GM20000 (cell line): ENCODE measurements around the gene MACROH2A2.

Experiments used
- DNase-seq: peaks from one replicate; pipeline ENCODE4 v3.0.0; 2012; ENCODE audit warnings: low spot score
- TF ChIP-seq, protein P1 (sequence below): IDR thresholded peaks from 2 replicates; pipeline ENCODE4 v1.5.1; 2012; ENCODE audit warnings: mild to moderate bottlenecking, control low read depth; ENCODE audit errors: extremely low read depth, missing control alignments

MACROH2A2 gene

DNA sequence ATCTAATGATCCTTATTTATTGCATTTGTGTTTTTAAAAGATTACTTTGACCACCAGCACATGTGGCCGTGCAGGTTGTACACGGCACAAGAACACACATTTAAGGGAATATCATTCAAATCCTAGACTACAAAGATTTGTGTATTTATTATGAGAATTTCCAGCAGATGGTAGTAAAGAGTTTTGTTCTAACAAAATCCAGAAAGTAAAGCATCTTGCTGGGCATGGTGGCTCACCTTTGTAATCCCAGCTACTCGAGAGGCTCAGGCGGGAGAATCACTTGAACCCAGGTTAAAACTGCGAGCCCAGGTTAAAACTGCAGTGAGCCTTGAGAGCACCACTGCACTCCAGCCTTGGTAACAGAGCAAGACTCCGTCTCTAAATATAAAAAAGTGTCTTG, 31.5 kb downstream of the MACROH2A2 start:
- DNase-seq: no peak
- TF ChIP-seq, protein P1, sequence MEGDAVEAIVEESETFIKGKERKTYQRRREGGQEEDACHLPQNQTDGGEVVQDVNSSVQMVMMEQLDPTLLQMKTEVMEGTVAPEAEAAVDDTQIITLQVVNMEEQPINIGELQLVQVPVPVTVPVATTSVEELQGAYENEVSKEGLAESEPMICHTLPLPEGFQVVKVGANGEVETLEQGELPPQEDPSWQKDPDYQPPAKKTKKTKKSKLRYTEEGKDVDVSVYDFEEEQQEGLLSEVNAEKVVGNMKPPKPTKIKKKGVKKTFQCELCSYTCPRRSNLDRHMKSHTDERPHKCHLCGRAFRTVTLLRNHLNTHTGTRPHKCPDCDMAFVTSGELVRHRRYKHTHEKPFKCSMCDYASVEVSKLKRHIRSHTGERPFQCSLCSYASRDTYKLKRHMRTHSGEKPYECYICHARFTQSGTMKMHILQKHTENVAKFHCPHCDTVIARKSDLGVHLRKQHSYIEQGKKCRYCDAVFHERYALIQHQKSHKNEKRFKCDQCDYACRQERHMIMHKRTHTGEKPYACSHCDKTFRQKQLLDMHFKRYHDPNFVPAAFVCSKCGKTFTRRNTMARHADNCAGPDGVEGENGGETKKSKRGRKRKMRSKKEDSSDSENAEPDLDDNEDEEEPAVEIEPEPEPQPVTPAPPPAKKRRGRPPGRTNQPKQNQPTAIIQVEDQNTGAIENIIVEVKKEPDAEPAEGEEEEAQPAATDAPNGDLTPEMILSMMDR: no peak

DNA sequence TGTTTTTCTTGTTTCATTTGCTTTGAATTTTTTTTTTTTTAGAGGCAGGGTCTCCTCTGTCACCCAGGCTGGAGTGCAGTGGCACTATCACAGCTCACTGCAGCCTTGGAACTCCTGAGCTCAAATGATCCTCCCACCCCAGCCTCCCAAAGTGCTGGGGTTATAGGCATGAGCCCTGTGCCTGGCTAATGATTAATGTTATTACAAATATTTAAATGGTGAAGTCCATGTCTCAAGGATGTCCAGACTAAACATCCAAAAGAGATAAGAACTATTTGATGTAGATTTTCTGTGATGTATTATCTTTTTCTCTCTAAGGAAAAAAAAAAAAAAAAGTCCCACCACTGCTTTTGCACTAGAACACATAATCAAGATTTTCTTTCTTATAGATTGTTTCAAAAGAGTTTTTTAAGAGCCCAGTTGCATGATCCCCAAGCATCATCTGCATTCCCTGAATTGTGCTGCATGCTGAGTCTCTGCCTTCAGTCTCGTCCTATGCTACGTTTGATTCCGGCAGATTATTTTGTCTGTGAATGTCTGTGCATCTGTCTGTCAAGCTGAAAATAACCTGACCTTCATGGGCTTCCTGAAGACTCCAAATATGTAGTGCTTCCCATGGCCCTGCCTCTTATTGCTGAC, 33.4 kb downstream of the MACROH2A2 start:
- DNase-seq: no peak
- TF ChIP-seq, protein P1: no peak

DNA sequence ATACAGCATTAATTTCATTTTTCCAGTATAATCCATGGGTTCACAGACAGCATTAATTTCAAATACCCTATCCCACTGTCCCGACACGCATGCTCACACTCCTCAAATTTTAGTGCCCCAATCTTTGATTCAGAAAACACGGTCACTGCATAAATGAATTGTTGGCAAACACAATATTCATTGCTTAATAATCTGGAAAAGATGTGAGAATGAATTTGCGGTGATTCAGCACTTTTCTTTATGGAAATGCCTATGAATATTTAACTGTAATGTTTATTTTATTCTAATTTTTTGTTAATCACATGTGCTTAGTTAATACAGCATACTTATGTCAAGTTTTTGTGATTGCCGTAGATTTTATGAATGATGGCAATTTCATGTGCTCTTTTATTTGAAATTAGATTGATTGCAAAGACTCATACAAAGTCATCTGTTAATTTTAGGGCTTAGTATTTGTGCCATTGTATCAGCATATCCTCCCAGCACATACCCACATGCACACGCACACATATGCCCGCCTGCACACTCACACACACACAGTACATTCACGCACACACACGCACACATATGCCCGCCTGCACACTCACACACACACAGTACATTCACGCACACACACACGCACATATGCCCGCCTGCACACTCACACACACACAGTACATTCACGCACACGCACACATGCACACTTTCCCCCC, 35.1 kb downstream of the MACROH2A2 start:
- DNase-seq: no peak
- TF ChIP-seq, protein P1: no peak

DNA sequence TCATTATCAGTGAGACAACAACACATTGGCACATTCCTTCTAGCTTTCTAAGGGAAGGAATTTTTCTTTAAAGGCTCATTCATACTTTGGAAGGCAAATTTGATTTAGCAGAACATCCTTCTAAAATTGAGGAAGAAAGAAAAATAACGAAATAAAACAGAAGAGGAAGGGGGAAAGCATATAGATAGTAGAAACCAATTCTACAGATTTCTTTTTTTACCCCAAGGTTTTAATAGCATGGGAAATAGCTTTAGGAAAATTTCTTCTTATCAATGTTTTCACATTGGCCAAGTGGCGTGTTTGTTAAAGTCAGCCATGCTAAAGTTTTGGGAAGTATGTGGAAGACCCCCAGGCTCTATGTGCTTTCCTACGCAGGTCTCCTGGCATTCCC, 35.7 kb downstream of the MACROH2A2 start:
- DNase-seq: no peak
- TF ChIP-seq, protein P1: no peak

DNA sequence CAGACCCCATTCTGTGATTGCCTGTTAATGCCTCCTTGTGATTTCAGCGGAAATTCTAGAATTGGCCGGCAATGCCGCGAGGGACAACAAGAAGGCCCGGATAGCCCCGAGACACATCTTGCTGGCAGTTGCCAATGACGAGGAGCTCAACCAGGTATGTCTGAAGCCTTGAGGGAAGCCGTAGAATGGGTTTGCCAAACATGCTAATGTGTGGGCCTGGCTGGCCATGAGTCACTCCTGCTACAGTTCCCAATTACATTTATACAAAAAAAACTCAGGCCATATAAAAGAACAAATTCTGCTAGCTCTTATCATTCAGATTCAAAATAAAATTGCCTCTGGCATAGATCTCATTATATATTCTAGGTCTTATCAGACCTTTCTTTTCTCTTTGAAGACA, 37.4 kb downstream of the MACROH2A2 start:
- DNase-seq: no peak
- TF ChIP-seq, protein P1: no peak

DNA sequence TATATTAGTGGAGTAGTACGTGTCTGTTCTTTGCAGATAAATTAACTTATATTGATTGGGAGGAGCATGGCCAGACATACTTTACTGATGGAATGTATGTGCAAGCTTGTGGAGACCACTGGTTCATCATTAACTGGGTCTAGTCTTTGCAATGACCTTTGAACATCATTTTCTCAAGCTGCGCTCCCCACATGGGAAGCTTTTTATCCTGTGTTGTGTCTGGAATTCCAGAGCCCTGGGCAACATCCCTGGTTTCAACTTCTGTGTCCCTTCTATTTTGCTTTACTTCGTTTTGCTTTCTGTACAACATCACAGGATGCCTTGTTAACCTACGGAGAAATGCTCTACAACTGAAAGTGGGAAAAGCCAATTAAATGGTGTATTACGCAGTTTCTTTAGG, 38.3 kb downstream of the MACROH2A2 start:
- TF ChIP-seq, protein P1: no peak
- no peak for DNase-seq

DNA sequence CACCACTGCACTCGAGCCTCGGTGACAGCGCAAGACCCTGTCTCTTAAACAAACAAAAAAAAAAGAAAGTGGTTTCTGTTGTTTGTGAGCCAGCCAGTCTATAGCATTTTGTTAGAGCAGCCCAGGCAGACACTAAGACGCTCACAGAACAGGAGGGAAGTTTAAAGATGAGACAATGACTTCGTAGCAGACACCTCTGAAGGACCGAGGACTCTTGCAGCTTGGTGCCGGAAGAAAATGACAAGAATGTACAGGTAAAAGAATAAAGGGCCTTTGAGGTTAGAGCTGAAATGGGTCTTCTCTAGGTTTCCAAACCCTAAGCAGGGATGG, 39.7 kb downstream of the MACROH2A2 start:
- TF ChIP-seq, protein P1: no peak
- DNase-seq: no peak
